K562 (cell line): Measurements from ENCODE around the gene TMPRSS9. TPM values are rescaled to one million over a fixed set of nuclear protein-coding genes. Genes with fewer than 3 reads are reported as not detected.
A peak's percentile ranks its signal among the peaks of the same experiment; 100 is the strongest.

ENCODE experiments used
- ARID1B ChIP-seq: fragments of 450-650 bp; IDR thresholded peaks from 2 replicates; pipeline ENCODE4 v1.6.1; 2016; ENCODE audit warnings: antibody characterized with exemption, mild to moderate bottlenecking, inconsistent platforms
- CCNT2 ChIP-seq: IDR thresholded peaks from 2 replicates; pipeline ENCODE4 v1.6.1; 2011; ENCODE audit warnings: borderline replicate concordance, low read depth, mild to moderate bottlenecking, moderate library complexity, mixed read lengths, low read length; ENCODE audit not compliant: insufficient read length; ENCODE audit errors: extremely low read depth
- E2F3 ChIP-seq: fragments of 250-450 bp; sonication (Bioruptor Pico); IDR thresholded peaks from 2 replicates; pipeline ENCODE4 v1.4.0; 2020; ENCODE audit warnings: mild to moderate bottlenecking
- FIP1L1 ChIP-seq: fragments of 200-400 bp; formaldehyde crosslinking; IDR thresholded peaks from 2 replicates; pipeline ENCODE4 v1.6.1; 2018; ENCODE audit warnings: mild to moderate bottlenecking, low read depth, low read length; ENCODE audit not compliant: poor library complexity, severe bottlenecking
- MTA3 ChIP-seq: fragments of 450-650 bp; formaldehyde crosslinking; IDR thresholded peaks from 2 replicates; pipeline ENCODE4 v1.6.1; 2017; ENCODE audit warnings: mild to moderate bottlenecking, borderline replicate concordance
- TEAD1 ChIP-seq, 2 experiments: fragments of 450-650 bp in 1 of 2; sonication (generic) in 1 of 2; formaldehyde crosslinking; IDR thresholded peaks; 2 replicates each; pipeline versions ENCODE4 v1.4.0 to v1.8.0; 2020 to 2022; ENCODE audit warnings: mild to moderate bottlenecking in 2 of 2, missing genetic modification reagents in 1 of 2
- TGIF2 ChIP-seq: sonication (generic); formaldehyde crosslinking; IDR thresholded peaks from 2 replicates; pipeline ENCODE4 v1.8.1; 2022; ENCODE audit warnings: mild to moderate bottlenecking, missing genetic modification reagents, moderate library complexity
- TSHZ1 ChIP-seq: fragments of 250-450 bp; sonication (Bioruptor Pico); IDR thresholded peaks from 2 replicates; pipeline ENCODE4 v1.4.0; 2020; ENCODE audit warnings: mild to moderate bottlenecking, moderate library complexity
- ZNF354B ChIP-seq: fragments of 250-450 bp; sonication (Bioruptor Pico); IDR thresholded peaks from 2 replicates; pipeline ENCODE4 v1.4.0; 2020
- ZNF431 ChIP-seq: sonication (generic); formaldehyde crosslinking; IDR thresholded peaks from 2 replicates; pipeline ENCODE4 v1.8.0; 2022; ENCODE audit warnings: mild to moderate bottlenecking, missing genetic modification reagents
- polyA plus RNA-seq, 8 experiments: library from polyadenylated mRNA; depleted of rRNA in 4 of 8; stranded (reverse) in 5 of 8; unstranded in 3 of 8; fragments of >200 nt; fragmentation: Nextera tagmentation in 2 of 8; fragmentation: Illumina TruSeq in 1 of 8; extraction: Ambion mirVana in 2 of 8; extraction: Trizol in 1 of 8; gene quantifications; 2 replicates each; pipeline versions ENCODE4 v1.2.1 to v1.2.3, GENCODE V29; 2011 to 2014; ENCODE audit warnings: inconsistent platforms in 1 of 8, missing spikeins in 1 of 8
- total RNA-seq, 7 experiments: library from RNA; depleted of rRNA in 6 of 7; stranded (reverse); fragments of >200 nt in 6 of 7; fragmentation: Illumina TruSeq in 2 of 7; extraction: Trizol in 2 of 7; gene quantifications; 2 replicates each; pipeline versions ENCODE4 v1.2.1 to v1.2.3, GENCODE V29; 2011 to 2021; ENCODE audit warnings: low replicate concordance in 1 of 7
- TF ChIP-seq, protein P1 (sequence below): sonication (generic); formaldehyde crosslinking; IDR thresholded peaks from 2 replicates; pipeline ENCODE4 v1.8.0; 2023; ENCODE audit warnings: missing genetic modification reagents, mild to moderate bottlenecking, borderline replicate concordance
- TF ChIP-seq, protein P2 (sequence below): fragments of 250-450 bp; sonication (Bioruptor Pico); IDR thresholded peaks from 2 replicates; pipeline ENCODE4 v1.8.0; 2021; ENCODE audit warnings: mild to moderate bottlenecking, moderate library complexity
- TF ChIP-seq, protein P3 (sequence below): sonication (generic); formaldehyde crosslinking; IDR thresholded peaks from 2 replicates; pipeline ENCODE4 v1.8.1; 2023; ENCODE audit warnings: mild to moderate bottlenecking, missing genetic modification reagents

The TMPRSS9 gene
- total and polyA plus RNA-seq, 9 of the 15 experiments (the other 6 are each of a cell fraction or from before 2014, with no cell fraction given): 0.01 to 0.03 TPM; not detected in 7

DNA sequence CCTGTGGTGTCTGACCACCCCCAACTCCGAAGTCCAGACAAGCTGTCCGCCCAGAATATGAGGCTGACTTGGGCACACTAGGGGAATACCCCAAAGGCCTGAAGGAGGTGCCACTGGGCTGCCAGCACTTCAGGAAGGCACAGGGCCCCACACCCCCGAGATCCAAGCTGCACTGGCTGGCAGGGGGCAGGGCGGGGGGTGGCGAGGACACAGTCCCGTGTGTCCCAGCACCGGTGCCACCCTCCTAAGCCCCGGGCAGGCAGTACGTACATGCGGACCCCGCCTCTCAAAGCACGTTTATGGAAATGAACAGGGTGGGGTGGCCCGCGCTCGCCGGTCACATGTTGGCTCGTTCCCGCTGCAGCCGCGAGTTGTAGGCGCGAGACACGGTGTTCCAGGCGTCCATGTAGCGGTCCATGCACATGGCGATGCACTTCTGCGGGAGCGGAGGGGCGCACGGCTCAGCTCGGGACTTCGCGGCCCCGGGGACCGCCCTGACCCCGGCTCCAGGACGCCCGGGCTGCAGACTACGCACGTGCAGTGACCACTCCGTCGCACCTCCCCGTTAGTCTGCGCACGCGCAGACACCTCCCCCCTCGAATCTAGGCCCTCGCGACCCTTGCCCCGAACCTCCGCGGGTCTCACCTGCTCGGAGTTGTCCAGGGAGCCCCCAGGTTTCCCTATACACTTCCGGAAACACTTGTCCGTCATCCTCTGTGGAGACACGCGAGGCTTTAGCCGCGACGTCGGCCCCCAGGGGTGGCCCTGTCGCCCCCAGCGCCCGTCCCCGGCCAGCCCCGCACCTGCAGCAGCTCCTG, 66.8 kb downstream of the TMPRSS9 start (continued):
- TF ChIP-seq, protein P1, sequence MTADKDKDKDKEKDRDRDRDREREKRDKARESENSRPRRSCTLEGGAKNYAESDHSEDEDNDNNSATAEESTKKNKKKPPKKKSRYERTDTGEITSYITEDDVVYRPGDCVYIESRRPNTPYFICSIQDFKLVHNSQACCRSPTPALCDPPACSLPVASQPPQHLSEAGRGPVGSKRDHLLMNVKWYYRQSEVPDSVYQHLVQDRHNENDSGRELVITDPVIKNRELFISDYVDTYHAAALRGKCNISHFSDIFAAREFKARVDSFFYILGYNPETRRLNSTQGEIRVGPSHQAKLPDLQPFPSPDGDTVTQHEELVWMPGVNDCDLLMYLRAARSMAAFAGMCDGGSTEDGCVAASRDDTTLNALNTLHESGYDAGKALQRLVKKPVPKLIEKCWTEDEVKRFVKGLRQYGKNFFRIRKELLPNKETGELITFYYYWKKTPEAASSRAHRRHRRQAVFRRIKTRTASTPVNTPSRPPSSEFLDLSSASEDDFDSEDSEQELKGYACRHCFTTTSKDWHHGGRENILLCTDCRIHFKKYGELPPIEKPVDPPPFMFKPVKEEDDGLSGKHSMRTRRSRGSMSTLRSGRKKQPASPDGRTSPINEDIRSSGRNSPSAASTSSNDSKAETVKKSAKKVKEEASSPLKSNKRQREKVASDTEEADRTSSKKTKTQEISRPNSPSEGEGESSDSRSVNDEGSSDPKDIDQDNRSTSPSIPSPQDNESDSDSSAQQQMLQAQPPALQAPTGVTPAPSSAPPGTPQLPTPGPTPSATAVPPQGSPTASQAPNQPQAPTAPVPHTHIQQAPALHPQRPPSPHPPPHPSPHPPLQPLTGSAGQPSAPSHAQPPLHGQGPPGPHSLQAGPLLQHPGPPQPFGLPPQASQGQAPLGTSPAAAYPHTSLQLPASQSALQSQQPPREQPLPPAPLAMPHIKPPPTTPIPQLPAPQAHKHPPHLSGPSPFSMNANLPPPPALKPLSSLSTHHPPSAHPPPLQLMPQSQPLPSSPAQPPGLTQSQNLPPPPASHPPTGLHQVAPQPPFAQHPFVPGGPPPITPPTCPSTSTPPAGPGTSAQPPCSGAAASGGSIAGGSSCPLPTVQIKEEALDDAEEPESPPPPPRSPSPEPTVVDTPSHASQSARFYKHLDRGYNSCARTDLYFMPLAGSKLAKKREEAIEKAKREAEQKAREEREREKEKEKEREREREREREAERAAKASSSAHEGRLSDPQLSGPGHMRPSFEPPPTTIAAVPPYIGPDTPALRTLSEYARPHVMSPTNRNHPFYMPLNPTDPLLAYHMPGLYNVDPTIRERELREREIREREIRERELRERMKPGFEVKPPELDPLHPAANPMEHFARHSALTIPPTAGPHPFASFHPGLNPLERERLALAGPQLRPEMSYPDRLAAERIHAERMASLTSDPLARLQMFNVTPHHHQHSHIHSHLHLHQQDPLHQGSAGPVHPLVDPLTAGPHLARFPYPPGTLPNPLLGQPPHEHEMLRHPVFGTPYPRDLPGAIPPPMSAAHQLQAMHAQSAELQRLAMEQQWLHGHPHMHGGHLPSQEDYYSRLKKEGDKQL: 0 out of 2 replicates have a peak, but pooled peaks have one; percentile 55
- TF ChIP-seq CCNT2: no peak
- TF ChIP-seq FIP1L1: no peak
- no peak for TF ChIP-seq MTA3
- no peak for TF ChIP-seq ZNF354B
- TF ChIP-seq TEAD1 (CRISPR knock-in tag; IDR thresholded peaks at IDR 0.05): 0 out of 4 replicates have a peak, but pooled peaks of 1 of the 2 experiments have one; percentile 6
- no peak for TF ChIP-seq TSHZ1 (CRISPR knock-in tag)
- TF ChIP-seq TGIF2 (CRISPR knock-in tag): 0 out of 2 replicates have a peak, but pooled peaks have one; percentile 17
- TF ChIP-seq, protein P2, sequence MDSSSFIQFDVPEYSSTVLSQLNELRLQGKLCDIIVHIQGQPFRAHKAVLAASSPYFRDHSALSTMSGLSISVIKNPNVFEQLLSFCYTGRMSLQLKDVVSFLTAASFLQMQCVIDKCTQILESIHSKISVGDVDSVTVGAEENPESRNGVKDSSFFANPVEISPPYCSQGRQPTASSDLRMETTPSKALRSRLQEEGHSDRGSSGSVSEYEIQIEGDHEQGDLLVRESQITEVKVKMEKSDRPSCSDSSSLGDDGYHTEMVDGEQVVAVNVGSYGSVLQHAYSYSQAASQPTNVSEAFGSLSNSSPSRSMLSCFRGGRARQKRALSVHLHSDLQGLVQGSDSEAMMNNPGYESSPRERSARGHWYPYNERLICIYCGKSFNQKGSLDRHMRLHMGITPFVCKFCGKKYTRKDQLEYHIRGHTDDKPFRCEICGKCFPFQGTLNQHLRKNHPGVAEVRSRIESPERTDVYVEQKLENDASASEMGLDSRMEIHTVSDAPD (CRISPR knock-in tag): no peak
- no peak for TF ChIP-seq ZNF431 (CRISPR knock-in tag)
- TF ChIP-seq E2F3 (CRISPR knock-in tag): no peak
- no peak for TF ChIP-seq ARID1B
- TF ChIP-seq, protein P3, sequence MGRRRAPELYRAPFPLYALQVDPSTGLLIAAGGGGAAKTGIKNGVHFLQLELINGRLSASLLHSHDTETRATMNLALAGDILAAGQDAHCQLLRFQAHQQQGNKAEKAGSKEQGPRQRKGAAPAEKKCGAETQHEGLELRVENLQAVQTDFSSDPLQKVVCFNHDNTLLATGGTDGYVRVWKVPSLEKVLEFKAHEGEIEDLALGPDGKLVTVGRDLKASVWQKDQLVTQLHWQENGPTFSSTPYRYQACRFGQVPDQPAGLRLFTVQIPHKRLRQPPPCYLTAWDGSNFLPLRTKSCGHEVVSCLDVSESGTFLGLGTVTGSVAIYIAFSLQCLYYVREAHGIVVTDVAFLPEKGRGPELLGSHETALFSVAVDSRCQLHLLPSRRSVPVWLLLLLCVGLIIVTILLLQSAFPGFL: peak; percentile 56; the same call in 1 of the 2 replicates
